GM21390 (cell line): ENCODE results near the gene ATG16L1.

Source experiments
- ATAC-seq: cut with Tn5 transposase; IDR thresholded peaks from one replicate; pipeline ENCODE4 v1.9.1; 2021; ENCODE audit not compliant: unreplicated experiment

Gene ATG16L1

DNA sequence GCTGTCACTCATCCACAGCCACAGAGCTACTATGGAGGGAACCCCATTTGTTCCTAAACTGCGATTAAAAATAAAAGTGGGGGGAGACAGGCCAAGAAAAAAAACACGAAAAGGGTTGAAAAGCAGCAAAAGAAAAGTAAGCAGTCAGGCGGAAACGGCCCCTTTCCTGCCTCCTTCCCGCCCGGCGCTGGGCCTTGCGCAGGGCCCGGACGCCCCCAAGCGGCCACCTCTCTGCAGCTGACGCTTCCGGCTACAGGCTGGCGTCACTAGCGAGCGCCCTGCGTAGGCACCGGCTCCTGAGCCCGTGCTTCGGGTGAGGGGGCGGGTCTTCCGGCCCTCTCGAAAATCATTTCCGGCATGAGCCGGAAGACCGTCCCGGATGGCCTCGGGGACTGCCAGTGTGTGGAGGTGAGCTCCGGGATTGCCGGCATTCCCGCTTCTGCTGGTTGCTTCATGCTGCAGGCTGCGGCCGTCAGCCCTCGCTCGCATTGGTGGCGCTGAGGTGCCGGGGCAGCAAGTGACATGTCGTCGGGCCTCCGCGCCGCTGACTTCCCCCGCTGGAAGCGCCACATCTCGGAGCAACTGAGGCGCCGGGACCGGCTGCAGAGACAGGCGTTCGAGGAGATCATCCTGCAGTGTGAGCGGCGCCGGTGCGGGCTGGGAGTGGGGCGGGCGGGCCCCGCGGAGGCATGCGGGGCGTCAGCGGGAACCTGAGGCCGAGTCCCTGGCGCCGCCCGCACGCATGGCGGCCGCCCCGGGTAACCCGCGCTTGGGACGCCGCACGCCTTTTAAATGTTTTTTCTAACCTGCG lies at the start of gene ATG16L1:
Gene ATG16L1, plus strand, starts transcription at position 368 of the 811 bp plus-strand sequence. Its CDS starts 155 bp downstream, at position 523.
- ATAC-seq: peak; percentile 94

DNA sequence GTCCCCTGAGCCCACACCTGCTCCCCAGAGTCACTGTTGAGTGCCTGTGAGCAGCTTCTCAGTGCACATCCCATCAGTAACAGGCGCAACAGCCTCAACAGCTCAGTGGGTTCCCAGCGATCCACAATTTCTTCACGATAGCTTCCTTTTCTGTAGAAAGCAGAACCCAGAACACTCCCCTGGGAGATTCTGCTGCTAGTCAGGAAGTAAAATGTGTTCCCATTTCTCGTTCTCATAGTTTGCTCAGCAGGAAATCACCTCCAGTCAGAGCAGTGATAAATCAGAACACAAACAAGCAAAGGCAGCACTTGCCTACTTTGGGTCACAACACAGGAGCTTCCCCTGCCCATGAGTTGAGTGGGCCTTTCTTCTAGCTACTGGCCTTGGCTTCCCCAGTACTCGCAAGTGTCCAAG lies 48.9 kb upstream of the ATG16L1 start:
- ATAC-seq: no peak

DNA sequence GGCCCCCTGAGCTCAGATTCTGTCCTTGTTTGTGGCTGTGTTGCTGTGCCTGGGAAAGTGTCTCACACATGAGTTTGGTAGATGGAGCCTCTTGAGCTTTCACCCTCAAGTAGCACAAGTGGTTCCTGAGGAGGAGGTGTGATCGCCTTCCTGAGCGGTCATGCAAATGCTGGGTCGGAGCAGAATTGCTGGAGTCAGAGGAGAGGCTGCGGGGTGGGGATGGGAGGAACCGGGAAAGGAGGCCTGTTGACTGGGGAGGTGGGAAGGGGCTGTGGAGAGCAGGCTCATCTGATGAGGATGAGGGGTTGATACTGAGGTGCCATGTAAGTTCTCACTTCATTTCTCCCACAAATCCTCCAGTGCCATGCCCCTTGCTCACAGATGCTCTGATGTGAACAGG lies 48.4 kb upstream of the ATG16L1 start:
- no peak for ATAC-seq

DNA sequence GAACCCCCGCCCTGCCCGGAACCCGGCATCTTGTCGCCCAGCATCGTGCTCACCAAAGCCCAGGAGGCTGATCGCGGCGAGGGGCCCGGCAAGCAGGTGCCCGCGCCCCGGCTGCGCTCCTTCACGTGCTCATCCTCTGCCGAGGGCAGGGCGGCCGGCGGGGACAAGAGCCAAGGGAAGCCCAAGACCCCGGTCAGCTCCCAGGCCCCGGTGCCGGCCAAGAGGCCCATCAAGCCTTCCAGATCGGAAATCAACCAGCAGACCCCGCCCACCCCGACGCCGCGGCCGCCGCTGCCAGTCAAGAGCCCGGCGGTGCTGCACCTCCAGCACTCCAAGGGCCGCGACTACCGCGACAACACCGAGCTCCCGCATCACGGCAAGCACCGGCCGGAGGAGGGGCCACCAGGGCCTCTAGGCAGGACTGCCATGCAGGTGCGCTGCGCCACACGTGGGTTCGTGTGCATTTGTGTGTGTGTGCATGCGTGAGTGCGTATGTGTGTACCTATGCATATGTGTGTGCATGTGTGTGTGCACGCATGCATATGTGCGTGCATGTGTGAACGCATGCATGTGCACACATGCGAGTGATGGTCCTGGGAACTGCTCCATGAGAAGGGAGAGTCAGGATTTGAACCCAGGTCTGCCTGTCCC lies 47.1 kb upstream of the ATG16L1 start:
- ATAC-seq: no peak

DNA sequence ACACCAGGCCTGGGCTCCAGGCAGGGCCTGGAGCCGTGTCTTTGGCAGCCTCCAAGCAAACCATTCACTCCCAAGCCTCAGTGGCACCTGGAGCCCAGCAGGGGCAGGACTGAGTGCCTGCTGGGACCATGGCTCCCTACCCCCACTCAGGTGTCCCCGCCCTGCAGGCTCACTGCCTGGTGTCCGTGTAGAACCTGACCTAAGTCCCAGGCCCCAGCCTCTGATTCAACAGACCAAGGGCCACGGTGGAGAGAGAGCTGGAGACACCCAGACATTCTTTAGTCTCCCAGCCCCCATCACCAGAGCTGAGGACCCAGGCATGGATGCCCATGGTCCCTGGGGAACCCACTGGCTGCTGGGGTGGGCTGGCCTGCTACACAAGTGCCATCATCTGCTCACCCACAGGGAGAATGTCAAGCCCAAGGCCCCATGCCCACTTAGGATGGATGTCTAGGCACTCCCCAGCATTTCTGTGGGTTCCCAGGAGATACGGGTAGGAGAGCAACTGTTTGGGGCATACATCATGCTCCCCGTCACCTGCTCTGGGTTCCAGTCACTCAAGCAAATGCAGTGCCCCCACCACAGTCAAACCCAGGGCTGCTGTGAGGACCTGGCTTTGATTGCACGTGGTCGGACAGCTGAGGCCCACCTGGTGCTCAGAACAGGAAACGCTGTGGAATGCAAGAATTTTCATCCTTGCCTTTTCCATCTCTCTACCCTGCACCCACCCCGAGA lies 42.9 kb upstream of the ATG16L1 start:
- ATAC-seq: no peak

DNA sequence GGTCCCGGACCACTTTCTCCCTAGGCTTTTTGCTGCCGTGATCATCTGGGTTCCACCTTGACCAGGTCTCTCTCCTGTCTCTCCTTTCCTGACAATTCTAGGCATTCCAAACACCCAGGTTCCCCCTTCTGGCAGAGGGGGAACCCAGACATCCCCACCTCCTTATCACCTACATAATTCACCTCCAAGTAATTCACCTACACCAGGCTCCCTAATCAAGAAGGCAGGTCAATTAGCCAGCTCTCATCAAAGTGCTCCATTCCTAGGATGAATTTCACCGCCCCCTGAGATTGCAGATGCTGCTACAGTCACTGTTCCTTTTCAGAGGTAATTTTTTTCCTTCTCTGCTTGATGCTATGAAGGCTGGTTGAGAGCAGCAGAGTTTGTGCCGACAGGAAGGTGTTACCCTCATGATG lies 42.3 kb upstream of the ATG16L1 start:
- ATAC-seq: no peak

DNA sequence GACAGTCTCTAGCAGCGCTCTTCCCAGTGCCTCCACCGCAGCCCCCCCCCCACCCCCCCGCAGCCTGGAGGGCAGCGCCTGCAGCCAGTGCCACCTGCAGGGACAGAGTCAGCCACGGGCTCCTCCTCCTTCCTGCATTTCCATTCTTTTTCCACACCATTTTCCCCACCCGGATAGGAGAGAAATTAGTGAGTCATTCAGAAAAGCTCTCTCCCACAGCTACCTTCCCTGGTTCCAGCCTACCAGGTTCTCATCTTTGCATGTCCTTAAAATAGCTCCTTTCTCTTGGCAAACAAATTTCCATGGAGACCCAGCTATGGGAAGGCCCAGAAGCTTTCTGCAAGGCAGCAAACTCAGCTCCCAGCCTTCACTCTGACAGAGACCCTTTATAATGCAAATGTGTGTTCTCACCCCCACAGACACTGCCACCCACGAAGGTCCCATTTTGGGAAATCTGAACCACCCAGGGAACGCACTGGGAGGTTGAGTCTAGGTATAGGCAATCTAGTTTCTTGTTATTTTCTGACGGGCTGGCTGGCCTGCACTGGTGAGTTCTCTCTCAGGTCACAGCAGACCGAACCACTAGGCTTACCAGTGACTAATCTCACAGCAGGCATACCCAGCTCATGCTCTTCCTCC lies 41.8 kb upstream of the ATG16L1 start:
- ATAC-seq: no peak

DNA sequence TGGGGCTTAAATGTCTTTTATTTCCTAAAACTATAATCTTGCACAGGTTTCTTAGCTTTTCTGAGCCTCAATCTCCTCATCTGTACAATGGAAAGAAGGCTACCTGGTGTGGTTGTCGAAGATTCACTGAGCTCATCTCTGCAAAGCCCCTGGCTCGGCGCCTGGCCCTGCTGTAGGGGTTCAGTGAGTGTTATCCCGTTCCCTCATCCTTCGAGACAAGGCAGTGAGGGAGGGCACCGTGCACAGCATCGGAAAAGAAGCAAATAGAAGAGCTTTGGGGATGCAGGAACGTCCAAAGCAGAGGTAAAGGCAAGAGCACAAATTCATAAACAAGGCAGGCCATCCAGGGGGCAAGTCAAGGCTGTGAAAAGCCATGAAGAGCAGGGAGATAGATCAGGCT lies 41.2 kb upstream of the ATG16L1 start:
- ATAC-seq: no peak

DNA sequence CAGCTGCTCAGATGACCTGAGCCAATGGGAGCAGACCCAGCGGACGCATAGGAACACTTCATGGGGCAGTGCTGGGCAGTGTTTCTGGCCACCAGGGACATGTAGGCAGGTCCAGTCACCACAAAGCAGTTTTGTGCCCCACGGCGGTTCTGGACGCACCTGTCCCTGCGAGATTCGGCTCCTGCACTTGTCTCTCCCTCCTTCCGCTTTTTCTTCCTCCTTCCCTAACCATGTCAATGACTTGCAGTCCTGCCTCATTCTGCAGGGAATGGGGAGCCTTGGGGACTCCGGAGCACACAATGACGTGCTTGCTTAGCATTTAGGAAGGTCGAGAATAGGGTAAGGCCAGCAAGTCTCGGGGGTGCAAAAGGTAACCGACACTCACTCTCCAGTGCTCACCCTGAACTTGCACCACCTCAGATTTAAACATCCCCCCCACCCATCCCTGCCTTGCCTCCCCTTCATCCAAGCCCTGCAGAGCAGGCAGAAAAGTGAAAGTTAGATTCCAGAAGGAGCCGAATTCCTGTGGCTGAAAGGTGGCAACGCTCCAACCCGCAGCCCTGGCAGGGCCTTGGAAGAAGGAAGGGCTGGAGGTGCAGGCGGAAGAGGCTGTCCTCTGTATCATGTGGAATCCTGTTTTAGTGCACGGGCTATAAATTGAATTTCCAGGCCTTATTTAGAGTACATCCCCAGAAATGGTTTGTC lies 40.5 kb upstream of the ATG16L1 start:
- ATAC-seq: no peak

DNA sequence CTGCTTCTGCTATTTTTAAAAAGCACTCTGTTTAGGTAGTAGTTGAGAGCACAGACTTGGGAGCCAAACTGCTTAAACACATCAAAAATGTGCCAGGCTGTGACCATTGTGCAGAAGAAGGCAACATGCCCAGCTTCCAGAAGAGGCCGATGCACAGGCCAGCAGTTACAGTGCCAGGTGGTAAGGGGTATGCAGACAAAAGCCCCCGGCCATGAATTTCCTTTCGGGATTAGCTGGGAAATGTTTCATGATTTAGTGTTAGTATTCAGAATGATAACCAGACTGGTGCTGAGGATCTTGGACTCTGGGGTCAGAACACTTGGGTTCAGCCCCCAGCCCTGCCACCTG lies 40.0 kb upstream of the ATG16L1 start:
- ATAC-seq: no peak

DNA sequence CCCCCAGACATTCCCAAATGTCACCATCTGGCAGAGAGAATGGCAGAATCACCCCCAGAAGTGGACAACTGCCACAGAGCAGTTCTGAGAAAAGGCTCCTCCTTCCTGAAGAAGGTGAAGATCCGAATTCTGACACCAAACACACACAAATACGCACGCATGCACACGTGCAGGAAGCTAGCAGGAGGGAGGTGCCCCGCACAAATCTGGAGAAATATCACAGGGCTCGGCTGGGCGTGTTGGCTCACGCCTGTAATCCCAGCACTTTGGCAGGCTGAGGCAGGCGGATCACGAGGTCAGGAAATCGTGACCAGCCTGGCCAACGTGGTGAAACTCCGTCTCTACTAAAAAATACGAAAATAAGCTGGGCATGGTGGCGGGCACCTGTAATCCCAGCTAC lies 38.5 kb upstream of the ATG16L1 start:
- no peak for ATAC-seq

DNA sequence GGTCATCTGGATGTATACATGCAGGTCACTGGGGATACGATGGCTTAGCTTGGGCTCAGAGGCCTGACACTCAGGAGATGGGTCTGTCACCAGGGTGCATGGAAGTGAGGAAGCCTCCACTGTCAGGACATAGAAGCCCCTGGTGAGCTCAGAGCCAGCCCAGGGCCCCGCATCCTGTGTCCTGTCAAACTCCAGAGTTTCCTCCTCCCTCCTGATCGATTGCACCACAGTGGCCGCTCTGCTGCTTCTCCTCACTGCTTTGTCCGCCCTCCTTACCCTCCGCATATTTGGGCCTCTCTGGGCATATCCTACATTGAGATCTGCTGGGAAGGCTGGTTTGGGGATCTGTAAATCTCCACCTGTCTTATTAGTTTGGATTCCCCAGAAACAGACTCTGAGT lies 37.5 kb upstream of the ATG16L1 start:
- no peak for ATAC-seq

DNA sequence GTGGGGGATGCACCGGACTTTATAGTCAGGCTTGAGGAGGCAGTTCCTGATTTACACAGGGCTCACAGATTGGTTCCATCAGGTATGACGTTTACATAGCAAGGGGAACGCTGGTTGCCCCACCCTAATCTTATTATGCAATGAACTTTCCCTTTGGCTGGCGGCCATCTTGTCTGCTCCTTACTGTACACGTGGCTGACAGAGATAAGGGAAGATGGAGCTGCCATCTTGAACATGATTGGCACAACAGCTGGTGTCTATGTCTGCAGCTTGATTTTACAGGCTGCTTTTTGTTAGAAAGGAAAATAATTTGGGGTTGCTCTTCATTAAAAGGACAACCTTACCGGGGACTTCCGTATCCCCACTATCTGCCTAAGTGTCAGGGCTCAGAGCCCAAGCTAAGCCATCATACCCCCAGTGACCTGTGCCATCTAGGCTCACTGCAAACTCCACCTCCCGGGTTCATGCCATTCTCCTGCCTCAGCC lies 33.5 kb upstream of the ATG16L1 start:
- no peak for ATAC-seq

DNA sequence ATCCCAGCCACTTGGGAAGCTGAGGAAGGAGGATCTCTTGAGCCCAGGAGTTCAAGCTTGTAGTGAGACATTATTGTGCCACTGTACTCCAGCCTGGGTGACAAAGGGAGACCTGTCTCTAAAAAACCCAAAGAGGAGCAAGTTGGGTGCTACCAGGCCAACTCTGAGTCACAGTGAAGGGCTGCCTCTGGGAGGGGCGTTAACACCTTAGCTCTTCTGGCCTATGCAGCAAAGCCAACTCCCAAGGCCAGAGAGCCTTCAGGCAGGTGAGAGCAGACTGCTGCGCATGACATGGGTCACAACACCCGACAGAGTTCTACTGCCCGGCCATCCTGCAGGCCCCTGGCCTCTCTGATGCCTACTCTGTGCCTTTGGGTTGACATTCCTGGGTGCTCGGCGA lies 32.6 kb upstream of the ATG16L1 start:
- no peak for ATAC-seq

DNA sequence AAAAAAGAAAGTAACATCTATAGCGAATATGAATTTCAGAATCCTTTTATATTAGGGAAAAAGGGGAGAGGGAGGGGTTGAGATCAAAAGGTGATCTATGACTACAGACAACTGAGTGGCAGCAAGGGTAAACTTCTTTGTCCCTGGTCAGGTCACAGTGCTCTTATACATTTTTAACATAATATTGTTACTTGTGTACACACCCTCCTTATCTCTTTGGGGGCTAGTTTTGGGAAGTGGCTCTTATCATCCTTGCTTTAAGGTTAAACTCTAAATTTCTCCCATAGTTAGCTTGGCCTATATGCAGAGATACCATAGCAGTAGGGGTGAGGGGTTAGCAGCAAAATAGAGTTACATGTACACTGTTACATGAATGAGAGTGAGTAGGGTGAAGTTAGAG lies 31.6 kb upstream of the ATG16L1 start:
- no peak for ATAC-seq

DNA sequence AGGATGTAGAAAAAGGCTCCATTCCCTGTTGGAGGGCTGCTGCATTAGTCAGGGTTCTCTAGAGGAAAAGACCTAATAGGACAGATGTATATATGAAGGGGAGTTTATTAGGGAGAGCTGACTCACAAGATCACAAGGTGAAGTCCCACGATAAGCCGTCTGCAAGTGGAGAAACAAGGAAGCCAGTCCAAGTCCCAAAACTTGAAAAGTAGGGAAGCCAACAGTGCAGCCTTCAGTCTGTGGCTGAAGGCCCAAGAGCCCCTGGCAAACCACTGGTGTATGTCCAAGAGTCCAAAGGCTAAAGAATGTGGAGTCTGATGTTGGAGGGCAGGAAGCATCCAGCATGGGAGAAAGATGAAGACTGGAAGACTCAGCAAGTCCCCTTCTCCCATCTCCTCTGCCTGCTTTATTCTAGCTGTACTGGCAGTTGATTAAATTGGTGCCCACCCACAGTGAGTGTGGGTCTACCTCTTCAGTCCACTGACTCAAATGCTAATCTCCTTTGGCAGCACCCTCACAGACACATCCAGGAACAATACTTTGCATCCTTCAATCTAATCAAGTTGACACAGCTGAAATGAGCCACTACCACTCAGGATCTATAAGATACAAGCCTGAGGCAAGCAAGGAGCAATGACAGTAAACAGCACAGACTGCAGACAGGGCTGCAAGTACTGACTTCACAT lies 30.0 kb upstream of the ATG16L1 start:
- no peak for ATAC-seq

DNA sequence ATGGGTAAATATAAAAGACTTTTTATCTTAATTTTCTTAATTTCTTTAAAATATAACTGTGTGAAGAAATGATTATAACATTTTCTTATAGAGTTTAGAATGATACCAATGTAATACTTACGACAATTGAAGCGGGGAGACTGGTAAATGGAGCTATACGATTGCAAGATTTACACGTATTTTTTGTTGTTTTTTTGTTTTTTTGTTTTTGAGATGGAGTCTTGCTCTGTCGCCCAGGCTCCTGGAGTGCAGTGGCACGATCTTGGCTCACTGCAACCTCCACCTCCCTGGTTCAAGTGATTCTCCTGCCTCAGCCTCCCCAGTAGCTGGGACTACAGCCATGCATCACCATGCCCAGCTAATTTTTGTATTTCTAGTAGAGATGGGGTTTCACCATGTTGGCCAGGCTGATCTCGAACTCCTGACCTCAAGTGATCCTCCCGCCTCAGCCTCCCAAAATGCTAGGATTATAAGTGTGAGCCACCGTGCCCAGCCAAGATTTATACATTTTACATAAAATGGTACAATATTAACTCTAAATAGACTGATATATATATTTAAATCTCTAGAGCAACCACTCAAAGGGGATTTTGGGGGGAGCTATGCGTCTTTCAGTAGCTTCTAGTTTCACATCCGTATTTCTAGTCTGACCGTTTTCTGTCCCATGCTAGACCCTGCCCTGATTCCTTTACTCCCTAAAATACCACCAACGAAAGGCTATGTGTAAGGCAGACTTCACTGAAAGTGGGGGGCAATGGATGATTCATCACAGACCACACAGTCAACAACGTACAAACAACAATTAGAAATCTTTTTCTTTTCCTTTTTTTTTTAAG lies 28.2 kb upstream of the ATG16L1 start:
- ATAC-seq: peak; percentile 85

DNA sequence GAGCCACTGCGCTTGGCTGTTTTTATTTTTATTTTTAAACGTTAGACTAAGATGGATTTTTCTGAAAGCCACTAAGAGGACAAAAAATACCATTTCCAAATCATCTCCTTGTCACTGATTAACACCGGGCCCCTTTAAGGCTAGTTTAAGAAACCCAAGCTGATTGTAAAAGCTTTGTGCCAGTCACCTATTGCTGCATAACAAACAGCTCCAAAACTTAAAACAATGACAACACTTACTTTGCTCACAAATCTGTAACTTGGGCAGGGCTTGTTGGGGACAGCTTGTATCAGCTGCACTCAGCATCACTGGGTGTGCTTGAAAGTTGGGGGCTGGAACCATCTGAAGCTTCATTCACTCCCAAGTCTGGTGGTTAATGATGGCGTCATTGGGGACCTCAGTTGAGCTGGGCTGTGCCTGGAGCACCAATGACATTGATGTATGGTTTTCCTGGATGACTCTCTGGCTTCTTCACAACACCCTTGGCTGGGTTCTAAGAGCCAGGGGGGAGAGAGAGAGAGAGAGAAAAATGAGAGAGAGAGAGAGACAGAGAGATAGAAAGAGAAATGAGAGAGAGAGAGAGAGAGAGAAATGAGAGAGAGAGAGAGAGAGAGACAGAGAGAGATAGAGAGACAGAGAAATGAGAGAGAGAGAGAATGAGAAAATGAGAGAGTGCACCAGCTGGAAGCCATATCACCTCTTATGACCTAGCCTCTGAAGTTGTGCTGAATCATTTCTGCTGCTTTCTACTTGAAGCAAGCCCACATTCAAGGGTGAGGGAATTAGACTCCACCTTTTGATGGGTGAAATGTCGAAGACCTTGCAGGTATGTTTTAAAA lies 26.0 kb upstream of the ATG16L1 start:
- ATAC-seq: no peak
